Mucosa of descending colon (tissue), 3 donors: ENCODE measurements around the gene BABAM1. TPM values are rescaled to one million over a fixed set of nuclear protein-coding genes. Genes with fewer than 3 reads are reported as not detected.

Source experiments
- ATAC-seq: fragments of 200-7000 bp; cut with Tn5 transposase; one replicate; pipeline ENCODE4 v1.9.1; 2020; ENCODE audit warnings: mild to moderate bottlenecking, moderate library complexity
- DNase-seq, 3 donors: peaks; one replicate each; pipeline ENCODE4 v3.0.0-alpha.2; 2020
- H3K36me3 ChIP-seq: fragments of 200-600 bp; one replicate; pipeline ENCODE4 v1.8.0; 2021; ENCODE audit warnings: low read depth, mild to moderate bottlenecking
- H3K4me1 ChIP-seq: fragments of 200-600 bp; one replicate; pipeline ENCODE4 v1.8.0; 2021; ENCODE audit warnings: low read depth, mild to moderate bottlenecking
- H3K4me3 ChIP-seq: fragments of 200-600 bp; one replicate; pipeline ENCODE4 v1.8.0; 2021; ENCODE audit warnings: mild to moderate bottlenecking
- H3K9me3 ChIP-seq: fragments of 200-600 bp; one replicate; pipeline ENCODE4 v1.8.0; 2021; ENCODE audit warnings: mild to moderate bottlenecking
- CTCF ChIP-seq: fragments of 200-600 bp; IDR thresholded peaks from one replicate; pipeline ENCODE4 v1.8.0; 2022; ENCODE audit warnings: antibody characterized with exemption, mild to moderate bottlenecking
- intact Hi-C, 2 donors: fragments of 100-400 bp; cut with DNase I in 1 of 2; cut with micrococcal nuclease in 1 of 2; formaldehyde crosslinking; loops; one replicate each; pipeline versions ENCODE4 v1.11.0 to v1.11.1; 2022; cut with DNase I, micrococcal nuclease
- total RNA-seq, 3 donors: library from RNA; stranded (reverse); fragmentation: NEBNext Ultra II Directional in 2 of 3; extraction: Animal tissue kit (Norgen Biotek cat#: 25700) in 2 of 3; gene quantifications; one replicate each; pipeline versions ENCODE4 v1.2.1 to v1.2.4, GENCODE V29; 2021 to 2023
- donor health status: DM: no; HTN: no; CAD: no; lungs with moderate emphysema.
- donor health status: DM: no; HTN: no; CAD: no.
- donor health status: DM: no; HTN: yes; CAD: no.

Gene BABAM1
- total RNA-seq, 3 donors from 2014 or later = 64.6 to 80.3 (median 76.2) TPM

GRCh38 chr19:17244618-17245534, 22.4 kb upstream of the BABAM1 start:
- H3K4me3 ChIP-seq = peak overlapping the region; percentile 81
- TF ChIP-seq CTCF = no peak
- intact Hi-C loops = no loop called here
- DNase-seq = peak in 2 of 3 donors; percentile 73 to 77
- peaks cover 63% of the 10 kb centered on the region for H3K4me1 ChIP-seq
- no peaks in the 10 kb centered on the region for H3K36me3 ChIP-seq
- no peaks in the 10 kb centered on the region for H3K9me3 ChIP-seq
- ATAC-seq = no peak

- DNase-seq (no peak), ATAC-seq (no peak)
- intact Hi-C loops = no loop called here
- H3K9me3 ChIP-seq = no peaks in the 10 kb centered on the region
- TF ChIP-seq CTCF = no peak
- H3K4me1 ChIP-seq = peaks cover 58% of the 10 kb centered on the region
- H3K4me3 ChIP-seq = peak within 1 kb of the TSS; percentile 81
- no peaks in the 10 kb centered on the region for H3K36me3 ChIP-seq
These were observed 21.7 kb upstream of the BABAM1 start, which contains the start of gene NR2F6 for GRCh38 chr19:17245535-17245984. NR2F6 (minus strand) TSS chr19:17245919; CDS start chr19:17245220, 699 bp downstream.

- ATAC-seq = peak; percentile 50
- Histone ChIP-seq H3K4me3 (peak overlapping the region; percentile 14), H3K4me1 (peaks cover 47% of the 10 kb centered on the region), H3K36me3 (no peaks in the 10 kb centered on the region), H3K9me3 (no peaks in the 10 kb centered on the region)
- peak; percentile 70 to 87 (median 79) for DNase-seq
- TF ChIP-seq CTCF = no peak
- intact Hi-C loops = no loop called here
These were observed 20.4 kb upstream of the BABAM1 start for GRCh38 chr19:17246681-17247425.

- peak; percentile 63 to 85 (median 75) for DNase-seq
- intact Hi-C loops = no loop called here
- H3K4me3 ChIP-seq = no peak overlapping the region
- no peaks in the 10 kb centered on the region for H3K9me3 ChIP-seq
- no peak for TF ChIP-seq CTCF
- H3K4me1 ChIP-seq = peaks cover 35% of the 10 kb centered on the region
- H3K36me3 ChIP-seq = no peaks in the 10 kb centered on the region
- peak; percentile 35 for ATAC-seq
These were observed 19.0 kb upstream of the BABAM1 start for GRCh38 chr19:17248011-17248776.

DNA sequence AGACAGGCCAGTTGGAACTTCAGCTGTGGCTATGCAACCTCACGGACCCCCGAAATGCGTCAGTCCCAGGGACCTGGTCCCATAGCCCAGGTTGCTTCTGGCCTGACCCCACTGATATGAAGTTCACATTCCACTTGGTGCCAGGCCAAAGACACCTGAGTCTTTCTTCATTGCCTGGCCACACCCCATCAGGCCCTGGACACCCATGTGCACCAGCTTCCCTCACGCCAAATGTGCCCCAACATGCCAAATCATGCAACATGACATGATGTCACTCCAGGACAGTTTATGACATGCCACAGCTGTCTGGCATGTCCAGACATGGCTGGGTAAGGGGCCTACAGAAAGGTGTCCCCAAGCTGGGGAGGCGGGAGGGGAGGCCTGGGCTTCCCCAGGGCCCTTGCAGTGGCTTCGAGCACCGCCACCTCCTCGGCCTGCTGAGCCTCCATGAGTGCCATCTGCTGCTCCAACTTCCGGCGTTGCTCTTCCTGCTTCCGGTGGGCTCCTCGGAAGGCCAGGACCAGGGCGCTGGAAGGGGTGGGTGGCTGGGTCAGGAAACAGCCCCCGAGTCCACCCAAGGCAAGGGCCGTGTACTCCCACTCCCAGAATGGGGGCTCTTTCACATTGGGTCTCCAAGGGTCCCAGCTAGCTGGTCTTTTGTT, 17.2 kb upstream of the BABAM1 start:
- ATAC-seq (no peak), DNase-seq (peak in 2 of 3 donors; percentile 56 to 58)

More for the DNA sequence above, 17.2 kb upstream of the BABAM1 start:
- Histone ChIP-seq H3K4me3 (no peak overlapping the region), H3K4me1 (peaks cover 34% of the 10 kb centered on the region), H3K9me3 (no peaks in the 10 kb centered on the region), H3K36me3 (no peaks in the 10 kb centered on the region)
- no peak for TF ChIP-seq CTCF
- intact Hi-C loops = no loop called here
